IMR-90 (cell line): ENCODE results near the gene LRCOL1. TPM values are rescaled to one million over a fixed set of nuclear protein-coding genes. Genes with fewer than 3 reads are reported as not detected.

ENCODE experiments used
- ATAC-seq: fragments of 200-7000 bp; cut with Tn5 transposase; 2 replicates; pipeline ENCODE4 v1.9.1; 2020; ENCODE audit warnings: low read depth, mild to moderate bottlenecking, moderate library complexity
- BruUV-seq: library from RNA; stranded (reverse); fragments of 400-500 nt; replicated peaks from 2 replicates; lab custom pipeline; 2021; lab: Mats Ljungman, UMichigan
- CTCF ChIA-PET: fragments of 300-600 bp; formaldehyde crosslinking; extraction: SDS; loops from one replicate; lab custom pipeline; 2021; ENCODE audit warnings: antibody characterized with exemption; lab: Yijun Ruan, JAX
- POLR2A ChIA-PET: fragments of 300-600 bp; sonication (Branson Sonifier 250); formaldehyde crosslinking; loops from one replicate; lab custom pipeline; 2022; ENCODE audit warnings: antibody characterized with exemption; ENCODE audit not compliant: unreplicated experiment; lab: Charles Lee
- DNase-seq: peaks from one replicate; pipeline ENCODE4 v3.0.0; 2013
- H2AFZ ChIP-seq: replicated peaks from 2 replicates; pipeline ENCODE3; 2013; ENCODE audit warnings: low read length, mild to moderate bottlenecking; ENCODE audit not compliant: poor library complexity
- H2AK5ac ChIP-seq: 2 replicates; pipeline ENCODE4 v1.6.1; 2013; ENCODE audit warnings: low read depth, low read length, inconsistent platforms
- H2AK9ac ChIP-seq: replicated peaks from 2 replicates; pipeline ENCODE3; 2013; ENCODE audit warnings: mild to moderate bottlenecking, low read depth, low read length, moderate library complexity; ENCODE audit not compliant: poor library complexity
- H2BK120ac ChIP-seq: 2 replicates; pipeline ENCODE4 v1.6.1; 2013; ENCODE audit warnings: low read depth, low read length, inconsistent platforms
- H2BK15ac ChIP-seq: 3 replicates; pipeline ENCODE4 v1.6.1; 2013; ENCODE audit warnings: low read depth, low read length, inconsistent platforms
- H2BK20ac ChIP-seq: 2 replicates; pipeline ENCODE4 v1.6.1; 2013; ENCODE audit warnings: low read depth, mild to moderate bottlenecking, inconsistent platforms, low read length, moderate library complexity
- H2BK5ac ChIP-seq: 2 replicates; pipeline ENCODE4 v1.6.1; 2013; ENCODE audit warnings: mild to moderate bottlenecking, low read depth, low read length, inconsistent platforms; ENCODE audit not compliant: poor library complexity, severe bottlenecking
- H3K14ac ChIP-seq: replicated peaks from 2 replicates; pipeline ENCODE4 v1.6.1; 2013; ENCODE audit warnings: low read depth, low read length, inconsistent platforms
- H3K18ac ChIP-seq: 2 replicates; pipeline ENCODE4 v1.6.1; 2013; ENCODE audit warnings: low read depth, low read length, control low read depth
- H3K23ac ChIP-seq: 2 replicates; pipeline ENCODE4 v1.6.1; 2013; ENCODE audit warnings: low read depth, low read length, inconsistent platforms
- H3K27ac ChIP-seq: 2 replicates; pipeline ENCODE4 v1.5.1; 2013; ENCODE audit warnings: mild to moderate bottlenecking, control low read depth, low read length; ENCODE audit not compliant: insufficient read depth
- H3K27me3 ChIP-seq: 2 replicates; pipeline ENCODE4 v1.6.1; 2013; ENCODE audit warnings: low read length; ENCODE audit not compliant: control insufficient read depth, insufficient read depth
- H3K36me3 ChIP-seq: 2 replicates; pipeline ENCODE4 v1.6.1; 2013; ENCODE audit warnings: low read length, mixed read lengths; ENCODE audit not compliant: control insufficient read depth, insufficient read depth
- H3K4ac ChIP-seq: 2 replicates; pipeline ENCODE4 v1.6.1; 2013; ENCODE audit warnings: low read depth, low read length, inconsistent platforms
- H3K4me1 ChIP-seq: 2 replicates; pipeline ENCODE4 v1.6.1; 2013; ENCODE audit warnings: low read length, mixed read lengths; ENCODE audit not compliant: control insufficient read depth, insufficient read depth
- H3K4me2 ChIP-seq: 2 replicates; pipeline ENCODE4 v1.6.1; 2013; ENCODE audit warnings: low read depth, mild to moderate bottlenecking, control low read depth, low read length, moderate library complexity
- H3K4me3 ChIP-seq: 2 replicates; pipeline ENCODE4 v1.5.1; 2013; ENCODE audit warnings: low read depth, mild to moderate bottlenecking, control low read depth, low read length, moderate library complexity; ENCODE audit not compliant: insufficient read depth
- H3K56ac ChIP-seq: 2 replicates; pipeline ENCODE4 v1.6.1; 2013; ENCODE audit warnings: low read length, inconsistent platforms; ENCODE audit not compliant: insufficient read depth; ENCODE audit errors: extremely low read depth
- H3K79me1 ChIP-seq, 2 experiments: 2 replicates each; pipeline ENCODE4 v1.6.1; 2013; ENCODE audit warnings: low read length in 2 of 2, inconsistent platforms in 1 of 2, low read depth in 1 of 2
- H3K9ac ChIP-seq: 2 replicates; pipeline ENCODE4 v1.6.1; 2013; ENCODE audit warnings: low read depth, low read length, control low read depth
- H3K9me1 ChIP-seq: 2 replicates; pipeline ENCODE4 v1.6.1; 2013; ENCODE audit warnings: low read length, inconsistent platforms; ENCODE audit not compliant: insufficient read depth
- H3K9me3 ChIP-seq: 2 replicates; pipeline ENCODE4 v1.6.1; 2013; ENCODE audit warnings: low read length; ENCODE audit not compliant: control insufficient read depth, insufficient read depth
- H4K20me1 ChIP-seq: 2 replicates; pipeline ENCODE4 v1.6.1; 2013; ENCODE audit warnings: low read length, inconsistent platforms; ENCODE audit not compliant: insufficient read depth
- H4K5ac ChIP-seq: 2 replicates; pipeline ENCODE4 v1.6.1; 2013; ENCODE audit warnings: mild to moderate bottlenecking, low read depth, low read length, control low read depth
- H4K8ac ChIP-seq, 2 experiments: 2 replicates each; pipeline ENCODE4 v1.6.1; 2013; ENCODE audit warnings: low read depth in 2 of 2, low read length in 2 of 2, control low read depth in 1 of 2, inconsistent platforms in 1 of 2
- H4K91ac ChIP-seq: 2 replicates; pipeline ENCODE4 v1.6.1; 2013; ENCODE audit warnings: low read depth, low read length, inconsistent platforms; ENCODE audit not compliant: insufficient read depth
- CEBPB ChIP-seq: IDR thresholded peaks from 2 replicates; pipeline ENCODE4 v1.6.1; 2012; ENCODE audit warnings: low read depth, low read length, improper control_type of control experiment
- CHD1 ChIP-seq: IDR thresholded peaks from 2 replicates; pipeline ENCODE4 v1.6.1; 2012; ENCODE audit warnings: low read depth, low read length, improper control_type of control experiment
- CTCF ChIP-seq: conservative IDR thresholded peaks from 2 replicates; pipeline ENCODE4 v1.5.1; 2012; ENCODE audit warnings: mild to moderate bottlenecking, low read depth, low read length, improper control_type of control experiment
- ELK1 ChIP-seq: fragments of 150-350 bp; IDR thresholded peaks from 2 replicates; pipeline ENCODE4 v1.6.1; 2016; ENCODE audit warnings: low read depth, mild to moderate bottlenecking, low read length, moderate library complexity, borderline replicate concordance
- FOS ChIP-seq: fragments of 150-350 bp; IDR thresholded peaks from 2 replicates; pipeline ENCODE4 v1.6.1; 2016; ENCODE audit warnings: low read depth, low read length
- MAZ ChIP-seq: IDR thresholded peaks from 2 replicates; pipeline ENCODE4 v1.6.1; 2012; ENCODE audit warnings: low read depth, mild to moderate bottlenecking, low read length, improper control_type of control experiment, moderate library complexity, borderline replicate concordance
- NFE2L2 ChIP-seq: fragments of 150-350 bp; IDR thresholded peaks from 2 replicates; pipeline ENCODE4 v1.6.1; 2016; ENCODE audit warnings: low read depth, mild to moderate bottlenecking, low read length
- WGBS, 2 experiments: methylation state at CpG; one replicate each; pipeline versions ENCODE4 v1.1.5 to v1.1.7; 2013; ENCODE audit warnings: missing lambda C conversion rate in 2 of 2; ENCODE audit not compliant: insufficient read length in 1 of 2; ENCODE audit errors: extremely low coverage in 2 of 2; 5-methylcytosine and 5-hydroxymethylcytosine counted together
- dilution Hi-C: fragments of 300-500 bp; cut with HindIII; formaldehyde crosslinking; loops from one replicate; pipeline ENCODE4 v1.14.3; 2018; ENCODE audit warnings: low sequenced_read_pairs; ENCODE audit not compliant: unreplicated experiment
- in situ Hi-C: fragments of 300-500 bp; cut with MboI; formaldehyde crosslinking; loops from 3 replicates; pipeline ENCODE4 v1.14.3; 2019; ENCODE audit warnings: low sequenced_read_pairs, inconsistent platforms, mixed read lengths
- intact Hi-C: fragments of 100-400 bp; cut with micrococcal nuclease; formaldehyde crosslinking; loops from 2 replicates; pipeline ENCODE4 v1.10.0; 2022
- polyA plus RNA-seq, 3 experiments: library from polyadenylated mRNA; depleted of rRNA; stranded (reverse); fragments of >200 nt; gene quantifications; 2 replicates each; pipeline ENCODE4 v1.2.3, GENCODE V29; 2012; ENCODE audit warnings: low replicate concordance in 1 of 3
- total RNA-seq: library from RNA; depleted of rRNA; stranded (reverse); fragments of >200 nt; gene quantifications from 2 replicates; pipeline ENCODE4 v1.2.3, GENCODE V29; 2012

Gene LRCOL1
- total and polyA plus RNA-seq, 2 of the 4 experiments (the other 2 are of a cell fraction) = 1.0 TPM; not detected in 1

DNA sequence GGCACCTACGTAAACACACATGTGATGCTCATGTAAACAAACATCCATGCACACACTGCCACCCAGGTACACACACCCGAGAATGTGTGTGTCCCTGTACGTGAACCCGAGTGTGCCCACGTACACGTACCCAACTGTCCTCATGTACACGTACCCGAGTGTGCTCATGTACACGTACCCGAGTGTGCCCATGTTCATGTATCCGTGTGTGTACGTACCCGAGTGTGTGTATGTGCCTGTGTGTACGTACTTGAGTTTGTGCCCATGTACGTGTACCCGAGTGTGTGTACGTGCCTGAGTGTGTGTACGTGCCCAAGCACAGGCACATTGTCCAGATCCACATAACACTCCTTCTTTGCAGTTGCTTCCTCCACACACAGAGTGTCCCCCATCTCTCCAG is 45.0 kb downstream of the LRCOL1 start:
- H2BK15ac ChIP-seq = no peak overlapping the region
- H3K27ac ChIP-seq = no peak overlapping the region
- H4K91ac ChIP-seq = no peak overlapping the region
- H2AK5ac ChIP-seq = no peak overlapping the region
- DNase-seq (no peak), ATAC-seq (no peak)
- H3K14ac ChIP-seq = no peak overlapping the region
- dilution Hi-C loops = no loop called here
- H3K56ac ChIP-seq = no peak overlapping the region
- H3K79me1 ChIP-seq = peaks cover 9 to 16% of the 10 kb centered on the region in 2 experiments
- no peak overlapping the region for H3K23ac ChIP-seq
- H2BK120ac ChIP-seq = no peak overlapping the region
- POLR2A ChIA-PET = no interaction called here
- H2AK9ac ChIP-seq = no peak overlapping the region
- no TSS peak for BruUV-seq
- CTCF ChIA-PET = no interaction called here
- peaks cover 6% of the 10 kb centered on the region for H3K36me3 ChIP-seq
- H3K9me1 ChIP-seq = peaks cover 8% of the 10 kb centered on the region
- H3K18ac ChIP-seq = no peak overlapping the region
- no peaks in the 10 kb centered on the region; the same call in 1 of the 2 replicates for H3K4me1 ChIP-seq
- no peak overlapping the region for H3K4me2 ChIP-seq
- no peaks in the 10 kb centered on the region for H3K27me3 ChIP-seq
- H3K4me3 ChIP-seq = no peak overlapping the region
- no peak overlapping the region for H2BK5ac ChIP-seq
- no peak overlapping the region for H4K8ac ChIP-seq
- H4K20me1 ChIP-seq = peaks cover 23% of the 10 kb centered on the region
- H3K9ac ChIP-seq = no peak overlapping the region
- H3K4ac ChIP-seq = no peak overlapping the region
- H2AFZ ChIP-seq = no peak overlapping the region
- H4K5ac ChIP-seq = no peak overlapping the region
- TF ChIP-seq NFE2L2 (no peak), FOS (no peak), CEBPB (no peak), MAZ (no peak), ELK1 (no peak), CHD1 (no peak), CTCF (no peak)
- intact Hi-C loops = no loop called here
- in situ Hi-C loops = no loop called here
- no peaks in the 10 kb centered on the region for H3K9me3 ChIP-seq
- H2BK20ac ChIP-seq = no peak overlapping the region
- WGBS, 2 experiments = 98% methylated on average over 10 of the region's 18 CpGs; no CpG with 5 or more reads in 1 of the 2 experiments
